Thyroid gland (tissue), 4 donors: Measurements from ENCODE around the gene SLC24A4. TPM values are rescaled to one million over a fixed set of nuclear protein-coding genes. Genes with fewer than 3 reads are reported as not detected.
A peak's percentile ranks its signal among the peaks of the same experiment; 100 is the strongest.
"Not testable (repeated sequence)": the region's sequence is repeated elsewhere in the genome, so short reads cannot be mapped to it uniquely, and the experiment has no call there.

Experiments used
- DNase-seq, 2 donors: peaks; one replicate each; pipeline ENCODE4 v3.0.0-alpha.2; 2019
- H3K27ac ChIP-seq, 3 donors: fragments of 200-600 bp; sonication (generic); 1 replicate in 2 of 3; 2 replicates in 1 of 3; pipeline ENCODE4 v1.5.1; 2016 to 2019; ENCODE audit warnings: mild to moderate bottlenecking in 1 of 3, moderate library complexity in 1 of 3
- H3K27me3 ChIP-seq: fragments of 200-600 bp; sonication (generic); one replicate; pipeline ENCODE4 v1.5.1; 2019
- H3K36me3 ChIP-seq, 2 donors: fragments of 200-600 bp; sonication (generic); one replicate each; pipeline ENCODE4 v1.5.1; 2016 to 2019
- H3K4me1 ChIP-seq, 2 donors: fragments of 200-600 bp; sonication (generic); one replicate each; pipeline ENCODE4 v1.5.1; 2017 to 2019
- H3K4me3 ChIP-seq, 3 donors: fragments of 200-600 bp; sonication (generic); replicated peaks in 1 of 3; 1 replicate in 2 of 3; 2 replicates in 1 of 3; pipeline ENCODE4 v1.5.1; 2016; ENCODE audit warnings: mild to moderate bottlenecking in 1 of 3
- H3K9me3 ChIP-seq: fragments of 200-600 bp; sonication (generic); one replicate; pipeline ENCODE4 v1.5.1; 2017
- POLR2A ChIP-seq, 2 donors: fragments of 450-650 bp; IDR thresholded peaks; one replicate each; pipeline ENCODE4 v1.6.1; 2017; ENCODE audit warnings: antibody characterized with exemption in 2 of 2, mild to moderate bottlenecking in 2 of 2, moderate library complexity in 1 of 2
- WGBS, 2 donors: methylation state at CpG; one replicate each; pipeline ENCODE4 v1.1.5; 2017; 5-methylcytosine and 5-hydroxymethylcytosine counted together
- intact Hi-C: fragments of 100-400 bp; cut with DNase I; formaldehyde crosslinking; loops from one replicate; pipeline ENCODE4 v1.15.1; 2023
- total RNA-seq, 4 donors: library from RNA; depleted of rRNA; stranded (reverse); fragments of >200 nt; gene quantifications; one replicate each; pipeline ENCODE4 v1.2.3, GENCODE V29; 2016
- TF ChIP-seq, protein P1 (sequence below), 6 experiments: fragments of 200-600 bp in 3 of 6; fragments of 450-650 bp in 3 of 6; sonication (generic) in 3 of 6; IDR thresholded peaks; one replicate each; pipeline ENCODE4 v1.5.1; 2016 to 2019; ENCODE audit warnings: antibody characterized with exemption in 6 of 6, mild to moderate bottlenecking in 2 of 6, inconsistent platforms in 1 of 6, moderate library complexity in 1 of 6

The SLC24A4 gene
- total RNA-seq, 4 donors from 2014 or later = 0.05 to 0.46 (median 0.19) TPM

DNA sequence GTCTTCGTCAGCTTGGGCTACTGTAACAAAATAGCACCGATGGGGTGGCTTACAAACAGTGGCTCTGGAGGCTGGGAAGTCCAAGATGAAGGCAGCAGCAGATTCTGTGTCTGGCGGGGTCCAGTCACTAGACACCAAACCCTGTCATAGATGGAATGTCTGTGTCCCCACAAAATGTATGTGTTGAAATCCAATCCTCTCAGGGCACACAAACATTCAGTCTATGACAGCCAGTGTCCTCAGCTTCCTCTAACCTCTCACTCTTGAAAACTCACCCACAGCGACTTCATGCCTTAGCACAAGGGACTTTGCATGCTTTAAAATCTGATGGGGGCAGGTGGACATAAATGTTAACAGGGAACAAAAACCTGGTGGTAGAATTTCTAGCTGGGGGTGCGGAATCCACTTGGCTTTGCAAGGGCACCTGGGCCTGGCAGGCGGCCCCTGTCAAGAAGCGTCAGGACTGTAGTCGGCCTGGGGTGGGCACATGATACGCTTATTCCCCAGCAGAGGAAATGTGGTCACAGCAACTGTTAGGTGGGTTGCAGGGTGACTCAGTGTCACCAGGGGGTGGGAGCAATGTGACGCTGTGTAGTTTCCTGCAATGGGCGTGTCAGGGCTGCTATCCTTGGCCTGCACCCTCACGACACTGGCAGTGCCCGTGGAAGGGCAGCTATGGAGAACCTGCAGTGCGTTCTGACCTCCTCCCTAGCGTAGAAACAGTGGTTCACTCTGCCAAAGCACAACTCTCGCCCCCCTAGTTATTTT is 208.3 kb downstream of the SLC24A4 start:
- intact Hi-C loops = no loop called here
- Histone ChIP-seq H3K4me1 (peaks cover 0 to 4% of the 10 kb centered on the region in 2 donors), H3K36me3 (no peaks in the 10 kb centered on the region), H3K27me3 (no peaks in the 10 kb centered on the region), H3K9me3 (no peaks in the 10 kb centered on the region), H3K4me3 (no peak overlapping the region), H3K27ac (no peak overlapping the region)
- 85 to 90% methylated on average over 16 of the region's 16 CpGs for WGBS, 2 donors
- peak in 1 of 2 donors; percentile 13 for DNase-seq
- TF ChIP-seq, protein P1, sequence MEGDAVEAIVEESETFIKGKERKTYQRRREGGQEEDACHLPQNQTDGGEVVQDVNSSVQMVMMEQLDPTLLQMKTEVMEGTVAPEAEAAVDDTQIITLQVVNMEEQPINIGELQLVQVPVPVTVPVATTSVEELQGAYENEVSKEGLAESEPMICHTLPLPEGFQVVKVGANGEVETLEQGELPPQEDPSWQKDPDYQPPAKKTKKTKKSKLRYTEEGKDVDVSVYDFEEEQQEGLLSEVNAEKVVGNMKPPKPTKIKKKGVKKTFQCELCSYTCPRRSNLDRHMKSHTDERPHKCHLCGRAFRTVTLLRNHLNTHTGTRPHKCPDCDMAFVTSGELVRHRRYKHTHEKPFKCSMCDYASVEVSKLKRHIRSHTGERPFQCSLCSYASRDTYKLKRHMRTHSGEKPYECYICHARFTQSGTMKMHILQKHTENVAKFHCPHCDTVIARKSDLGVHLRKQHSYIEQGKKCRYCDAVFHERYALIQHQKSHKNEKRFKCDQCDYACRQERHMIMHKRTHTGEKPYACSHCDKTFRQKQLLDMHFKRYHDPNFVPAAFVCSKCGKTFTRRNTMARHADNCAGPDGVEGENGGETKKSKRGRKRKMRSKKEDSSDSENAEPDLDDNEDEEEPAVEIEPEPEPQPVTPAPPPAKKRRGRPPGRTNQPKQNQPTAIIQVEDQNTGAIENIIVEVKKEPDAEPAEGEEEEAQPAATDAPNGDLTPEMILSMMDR (IDR thresholded peaks at IDR 0.05) = no peak
- TF ChIP-seq POLR2A (IDR thresholded peaks at IDR 0.05) = no peak

DNA sequence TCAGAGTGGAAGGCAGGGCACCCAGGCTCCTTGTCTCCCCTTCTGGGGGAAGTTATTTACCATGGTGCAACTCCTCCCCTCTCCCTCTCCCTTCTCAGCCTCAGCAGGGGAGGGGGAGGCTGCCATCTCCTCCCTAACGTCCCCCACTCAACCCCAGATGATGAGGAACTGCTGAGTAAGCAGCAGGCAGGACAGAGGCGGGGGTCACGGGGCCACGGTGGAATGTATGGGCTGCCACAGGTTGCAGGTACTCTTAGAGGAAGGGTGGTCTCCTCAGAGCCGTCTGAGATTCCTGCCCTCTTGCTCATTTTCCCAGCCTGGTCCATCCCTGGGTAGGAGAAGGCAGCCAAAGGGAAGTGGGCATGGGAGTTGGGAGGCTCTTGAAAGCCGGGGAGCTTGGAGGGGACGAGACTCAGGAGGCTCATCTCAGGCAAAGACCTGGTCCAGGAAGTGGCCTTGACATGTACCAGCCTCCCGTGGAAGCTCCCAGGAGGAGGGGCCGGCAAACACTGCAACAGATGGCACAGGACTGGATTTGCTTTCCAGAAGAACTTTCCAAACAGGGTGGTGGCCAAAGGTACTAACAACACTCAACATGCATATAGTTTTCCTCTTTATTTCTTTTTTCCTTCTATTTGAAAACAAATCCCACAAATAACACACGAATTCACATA is 209.7 kb downstream of the SLC24A4 start:
- H3K27ac ChIP-seq = no peak overlapping the region
- intact Hi-C loops = no loop called here

DNA sequence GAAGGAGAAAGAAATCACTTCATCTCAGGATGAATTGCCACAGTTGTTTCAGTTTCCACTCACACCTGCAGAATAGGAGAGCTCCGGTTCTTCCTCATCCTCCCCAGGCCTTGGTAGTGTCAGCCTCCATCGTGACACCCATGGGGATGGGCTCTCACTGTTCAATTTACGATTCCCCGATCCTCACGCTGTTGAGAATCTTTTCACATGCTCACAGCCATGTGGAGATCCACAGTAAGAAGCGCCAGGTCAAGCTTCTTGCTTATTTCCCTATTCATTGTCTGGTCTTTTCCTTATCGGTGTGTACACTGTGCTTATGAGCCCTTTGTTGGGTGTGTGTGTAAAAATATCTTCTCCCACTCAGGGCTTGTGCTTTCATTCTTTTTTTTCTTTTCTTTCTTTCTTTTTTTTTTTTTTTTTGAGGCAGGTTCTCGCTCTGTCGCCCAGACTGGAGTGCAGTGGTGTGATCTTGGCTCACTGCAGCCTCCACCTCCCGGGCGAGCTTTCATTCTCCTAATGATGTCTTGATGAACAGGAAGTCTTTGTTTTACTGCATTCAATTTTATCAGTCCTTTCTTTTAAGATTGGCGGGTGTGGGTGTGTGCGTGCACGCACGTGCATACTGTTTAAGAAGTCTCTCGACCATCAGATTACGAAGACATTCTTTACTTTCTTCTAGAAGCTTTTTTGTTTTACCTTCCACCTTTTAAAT is 212.1 kb downstream of the SLC24A4 start:
- H3K9me3 ChIP-seq = no peaks in the 10 kb centered on the region
- 76 to 81% methylated on average over 16 to 17 of the region's 17 CpGs for WGBS, 2 donors
- no peak overlapping the region for H3K4me3 ChIP-seq
- H3K36me3 ChIP-seq = no peaks in the 10 kb centered on the region
- TF ChIP-seq, protein P1 (IDR thresholded peaks at IDR 0.05) = no peak
- TF ChIP-seq POLR2A (IDR thresholded peaks at IDR 0.05) = no peak
- H3K4me1 ChIP-seq = peaks cover 9 to 18% of the 10 kb centered on the region in 2 donors
- no peak for DNase-seq
- no peaks in the 10 kb centered on the region for H3K27me3 ChIP-seq
- intact Hi-C loops = no loop called here
- H3K27ac ChIP-seq = no peak overlapping the region

More for the DNA sequence above, 209.7 kb downstream of the SLC24A4 start:
- Histone ChIP-seq H3K4me3 (no peak overlapping the region), H3K27me3 (no peaks in the 10 kb centered on the region), H3K4me1 (peaks cover 0 to 4% of the 10 kb centered on the region in 2 donors), H3K36me3 (no peaks in the 10 kb centered on the region), H3K9me3 (no peaks in the 10 kb centered on the region)
- TF ChIP-seq, protein P1 (IDR thresholded peaks at IDR 0.05) = no peak
- TF ChIP-seq POLR2A (IDR thresholded peaks at IDR 0.05) = no peak
- DNase-seq = no peak
- 59 to 62% methylated on average over 7 to 10 of the region's 10 CpGs for WGBS, 2 donors

DNA sequence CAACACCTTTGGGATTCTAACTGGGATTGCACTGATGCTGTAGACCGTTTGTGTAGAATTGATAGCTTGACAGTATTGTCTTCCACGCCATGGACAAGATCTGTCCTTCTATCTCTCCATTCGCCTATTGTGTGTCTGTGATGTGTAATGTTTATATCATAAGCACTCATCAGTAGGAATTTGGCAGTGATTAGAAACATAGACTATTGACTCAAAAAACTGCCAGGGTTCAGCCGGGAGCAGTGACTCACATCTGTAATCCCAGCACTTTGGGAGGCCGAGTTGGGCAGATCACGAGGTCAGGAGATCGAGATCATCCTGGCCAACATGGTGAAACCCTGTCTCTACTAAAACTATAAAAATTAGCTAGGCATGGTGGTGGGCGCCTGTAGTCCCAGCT is 213.3 kb downstream of the SLC24A4 start:
- 79 to 88% methylated on average over 8 of the region's 8 CpGs for WGBS, 2 donors
- peaks cover 12 to 22% of the 10 kb centered on the region in 2 donors for H3K4me1 ChIP-seq
- H3K27ac ChIP-seq, H3K27me3 ChIP-seq, H3K4me3 ChIP-seq, H3K9me3 ChIP-seq, DNase-seq, intact Hi-C loops, H3K36me3 ChIP-seq: not testable (repeated sequence)

DNA sequence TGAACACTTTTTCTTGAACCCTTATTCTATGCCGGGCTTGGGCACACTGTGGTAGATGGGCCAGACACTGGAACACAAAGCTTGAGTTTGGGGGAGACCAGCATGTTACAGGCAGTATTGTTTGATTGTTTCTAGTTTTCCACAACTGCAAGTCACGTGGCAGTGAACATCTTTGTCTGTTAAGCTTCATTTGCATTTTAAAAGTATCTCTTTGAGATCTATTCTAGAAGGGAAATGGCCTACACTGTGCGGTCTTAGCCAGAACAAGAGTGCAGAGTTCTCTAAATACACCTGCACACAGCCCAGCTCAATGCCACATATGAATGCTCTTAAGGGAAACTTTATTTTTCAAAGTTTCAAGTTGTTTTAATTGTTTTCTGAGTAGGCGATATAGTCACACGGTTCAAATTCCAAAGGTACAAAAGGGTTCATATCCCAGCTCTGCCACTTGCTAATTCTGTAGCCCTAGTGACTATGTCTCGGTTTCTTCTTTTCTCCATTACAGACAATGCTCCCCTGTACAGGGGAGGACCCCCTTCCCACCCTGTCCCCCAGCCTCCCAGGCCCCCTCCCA is 215.5 kb downstream of the SLC24A4 start:
- Histone ChIP-seq H3K27me3 (no peaks in the 10 kb centered on the region), H3K9me3 (no peaks in the 10 kb centered on the region), H3K27ac (no peak overlapping the region), H3K36me3 (no peaks in the 10 kb centered on the region), H3K4me3 (no peak overlapping the region), H3K4me1 (peaks cover 12 to 18% of the 10 kb centered on the region in 2 donors)
- no peak for DNase-seq
- WGBS, 2 donors = 76 to 82% methylated on average over 6 of the region's 6 CpGs
- intact Hi-C loops = no loop called here
- TF ChIP-seq, protein P1 (IDR thresholded peaks at IDR 0.05) = no peak
- no peak for TF ChIP-seq POLR2A (IDR thresholded peaks at IDR 0.05)
